Fibroblast of lung (primary cell): ENCODE results near the gene SAA1. TPM values are rescaled to one million over a fixed set of nuclear protein-coding genes. Genes with fewer than 3 reads are reported as not detected.
A peak's percentile ranks its signal among the peaks of the same experiment; 100 is the strongest.

Experiments
- DNase-seq, 2 donors: peaks; one replicate each; pipeline versions ENCODE4 v3.0.0 to v3.0.0-alpha.2; 2010; ENCODE audit warnings: low read depth in 2 of 2
- H2AFZ ChIP-seq: 2 replicates; pipeline ENCODE4 v1.5.1; 2012; ENCODE audit warnings: low read length, control low read depth, inconsistent platforms
- H3K27ac ChIP-seq: 2 replicates; pipeline ENCODE4 v1.5.1; 2011; ENCODE audit warnings: low read length, control low read depth; ENCODE audit not compliant: insufficient read depth
- H3K27me3 ChIP-seq: 2 replicates; pipeline ENCODE4 v1.5.1; 2011; ENCODE audit warnings: mild to moderate bottlenecking, low read length; ENCODE audit not compliant: control insufficient read depth, insufficient read depth
- H3K36me3 ChIP-seq: 2 replicates; pipeline ENCODE4 v1.5.1; 2011; ENCODE audit warnings: low read length; ENCODE audit not compliant: control insufficient read depth, insufficient read depth
- H3K4me1 ChIP-seq: 2 replicates; pipeline ENCODE4 v1.5.1; 2011; ENCODE audit warnings: low read length; ENCODE audit not compliant: control insufficient read depth, insufficient read depth; ENCODE audit errors: extremely low read depth
- H3K4me2 ChIP-seq: 2 replicates; pipeline ENCODE4 v1.5.1; 2011; ENCODE audit warnings: low read length, control low read depth; ENCODE audit not compliant: insufficient read depth; ENCODE audit errors: extremely low read depth
- H3K4me3 ChIP-seq, 4 experiments: fragments of 200-600 bp in 1 of 4; sonication (generic) in 1 of 4; replicated peaks in 1 of 4; 2 replicates each; pipeline ENCODE4 v1.5.1; 2011 to 2016; ENCODE audit warnings: low read length in 4 of 4, low read depth in 3 of 4, mild to moderate bottlenecking in 3 of 4, control low read depth in 2 of 4, inconsistent platforms in 1 of 4, mixed read lengths in 1 of 4; ENCODE audit not compliant: insufficient read depth in 1 of 4; ENCODE audit errors: control extremely low read depth in 1 of 4
- H3K79me2 ChIP-seq: 2 replicates; pipeline ENCODE4 v1.5.1; 2012; ENCODE audit warnings: mild to moderate bottlenecking, low read length, inconsistent platforms; ENCODE audit not compliant: control insufficient read depth, insufficient read depth
- H3K9ac ChIP-seq: 2 replicates; pipeline ENCODE4 v1.5.1; 2011; ENCODE audit warnings: mild to moderate bottlenecking, low read length, control low read depth; ENCODE audit not compliant: insufficient read depth
- H3K9me3 ChIP-seq: 2 replicates; pipeline ENCODE4 v1.5.1; 2012; ENCODE audit warnings: low read depth, low read length; ENCODE audit not compliant: control insufficient read depth, insufficient read depth
- H4K20me1 ChIP-seq: 2 replicates; pipeline ENCODE4 v1.5.1; 2011; ENCODE audit warnings: low read length; ENCODE audit not compliant: control insufficient read depth, insufficient read depth; ENCODE audit errors: extremely low read depth
- EZH2 ChIP-seq: IDR thresholded peaks from 2 replicates; pipeline ENCODE4 v1.5.1; 2012; ENCODE audit warnings: low read length, control low read depth, mild to moderate bottlenecking; ENCODE audit errors: missing control alignments
- polyA plus RNA-seq, 2 donors: library from polyadenylated mRNA; depleted of rRNA in 1 of 2; stranded (reverse) in 1 of 2; unstranded in 1 of 2; fragments of >200 nt; gene quantifications; 2 replicates each; pipeline ENCODE4 v1.2.1, GENCODE V29; 2011 to 2012; ENCODE audit warnings: missing spikeins in 1 of 2
- total RNA-seq: library from RNA; depleted of rRNA; stranded (reverse); fragments of >200 nt; gene quantifications from 2 replicates; pipeline ENCODE4 v1.2.1, GENCODE V29; 2014
- TF ChIP-seq, protein P1 (sequence below), 2 donors: IDR thresholded peaks in 1 of 2; conservative IDR thresholded peaks in 1 of 2; 1 replicate in 1 of 2; 2 replicates in 1 of 2; pipeline ENCODE4 v1.5.1; 2011 to 2012; ENCODE audit warnings: low read length in 2 of 2, control low read depth in 1 of 2, inconsistent platforms in 1 of 2, low read depth in 1 of 2, mild to moderate bottlenecking in 1 of 2

The SAA1 gene
- total and polyA plus RNA-seq, 2 donors (not counting 1 experiment from before 2014, with no cell fraction given): not detected

DNA sequence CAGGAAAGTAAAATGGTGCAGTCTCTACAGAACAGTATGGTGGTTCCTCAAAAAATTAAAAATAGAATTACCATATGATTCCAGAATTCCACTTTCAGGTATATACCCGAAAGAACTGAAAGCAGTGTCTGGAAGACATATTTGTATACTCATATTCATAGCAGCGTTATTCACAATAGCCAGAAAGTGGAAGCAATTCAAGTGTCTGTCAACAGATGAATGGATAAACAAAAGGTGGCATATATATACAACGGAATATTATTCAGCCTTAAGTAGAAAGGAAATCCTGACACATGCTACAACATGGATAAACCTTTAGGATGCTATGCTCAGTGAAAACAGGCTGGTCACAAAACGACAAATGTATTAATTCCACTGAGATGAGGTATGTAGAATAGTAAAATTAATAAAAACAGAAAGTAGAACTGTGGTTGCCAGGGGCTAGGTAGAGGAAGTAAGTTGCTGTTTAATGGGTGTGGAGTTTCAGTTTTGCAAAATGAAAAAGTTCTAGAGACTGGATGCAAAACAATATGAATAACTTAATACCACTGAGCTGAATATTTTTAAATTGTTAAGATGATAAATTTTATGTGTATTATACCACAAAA lies 14.5 kb downstream of the SAA1 start:
- TF ChIP-seq, protein P1, sequence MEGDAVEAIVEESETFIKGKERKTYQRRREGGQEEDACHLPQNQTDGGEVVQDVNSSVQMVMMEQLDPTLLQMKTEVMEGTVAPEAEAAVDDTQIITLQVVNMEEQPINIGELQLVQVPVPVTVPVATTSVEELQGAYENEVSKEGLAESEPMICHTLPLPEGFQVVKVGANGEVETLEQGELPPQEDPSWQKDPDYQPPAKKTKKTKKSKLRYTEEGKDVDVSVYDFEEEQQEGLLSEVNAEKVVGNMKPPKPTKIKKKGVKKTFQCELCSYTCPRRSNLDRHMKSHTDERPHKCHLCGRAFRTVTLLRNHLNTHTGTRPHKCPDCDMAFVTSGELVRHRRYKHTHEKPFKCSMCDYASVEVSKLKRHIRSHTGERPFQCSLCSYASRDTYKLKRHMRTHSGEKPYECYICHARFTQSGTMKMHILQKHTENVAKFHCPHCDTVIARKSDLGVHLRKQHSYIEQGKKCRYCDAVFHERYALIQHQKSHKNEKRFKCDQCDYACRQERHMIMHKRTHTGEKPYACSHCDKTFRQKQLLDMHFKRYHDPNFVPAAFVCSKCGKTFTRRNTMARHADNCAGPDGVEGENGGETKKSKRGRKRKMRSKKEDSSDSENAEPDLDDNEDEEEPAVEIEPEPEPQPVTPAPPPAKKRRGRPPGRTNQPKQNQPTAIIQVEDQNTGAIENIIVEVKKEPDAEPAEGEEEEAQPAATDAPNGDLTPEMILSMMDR (conservative IDR thresholded peaks at IDR 0.05 in 1 of 2, IDR thresholded peaks at IDR 0.05 in 1 of 2; ENCODE audit: low read depth in 1 of 2, low read length in 2 of 2): no peak
- no peak for TF ChIP-seq EZH2

DNA sequence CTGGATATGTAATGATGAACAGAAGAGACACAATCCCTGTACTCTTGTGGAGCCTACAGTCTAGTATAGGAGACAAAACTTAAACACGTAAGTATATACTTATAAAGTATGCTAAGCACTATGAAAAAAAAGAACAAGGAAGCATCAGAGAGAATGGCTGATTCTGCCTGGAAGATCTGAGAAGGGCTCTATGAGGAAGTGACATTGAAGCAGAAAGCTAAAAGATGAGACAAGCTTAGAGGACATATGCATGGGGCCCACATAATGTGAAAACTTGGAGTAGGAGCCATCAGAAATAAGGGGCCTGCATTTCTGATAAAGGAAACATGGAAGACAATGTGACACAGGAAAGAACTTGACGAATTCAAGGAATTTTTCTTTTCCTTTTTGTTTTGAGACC lies 16.6 kb downstream of the SAA1 start:
- Histone ChIP-seq H3K9ac (no peak overlapping the region), H3K4me1 (no peaks in the 10 kb centered on the region), H3K36me3 (peaks cover 2% of the 10 kb centered on the region), H3K27ac (no peak overlapping the region), H3K4me2 (no peak overlapping the region), H3K79me2 (no peaks in the 10 kb centered on the region), H2AFZ (no peak overlapping the region), H4K20me1 (no peaks in the 10 kb centered on the region), H3K9me3 (no peaks in the 10 kb centered on the region), H3K27me3 (no peaks in the 10 kb centered on the region), H3K4me3 (no peak overlapping the region)
- DNase-seq: no peak
- no peak for TF ChIP-seq EZH2
- TF ChIP-seq, protein P1 (conservative IDR thresholded peaks at IDR 0.05 in 1 of 2, IDR thresholded peaks at IDR 0.05 in 1 of 2; ENCODE audit: low read depth in 1 of 2, low read length in 2 of 2): no peak

More for the DNA sequence above, 14.5 kb downstream of the SAA1 start:
- Histone ChIP-seq H3K9me3 (no peaks in the 10 kb centered on the region), H3K4me1 (no peaks in the 10 kb centered on the region), H2AFZ (no peak overlapping the region), H3K4me2 (no peak overlapping the region), H3K27ac (no peak overlapping the region), H3K79me2 (no peaks in the 10 kb centered on the region), H4K20me1 (no peaks in the 10 kb centered on the region), H3K9ac (no peak overlapping the region), H3K4me3 (no peak overlapping the region), H3K27me3 (no peaks in the 10 kb centered on the region), H3K36me3 (peaks cover 2% of the 10 kb centered on the region)
- DNase-seq: no peak

DNA sequence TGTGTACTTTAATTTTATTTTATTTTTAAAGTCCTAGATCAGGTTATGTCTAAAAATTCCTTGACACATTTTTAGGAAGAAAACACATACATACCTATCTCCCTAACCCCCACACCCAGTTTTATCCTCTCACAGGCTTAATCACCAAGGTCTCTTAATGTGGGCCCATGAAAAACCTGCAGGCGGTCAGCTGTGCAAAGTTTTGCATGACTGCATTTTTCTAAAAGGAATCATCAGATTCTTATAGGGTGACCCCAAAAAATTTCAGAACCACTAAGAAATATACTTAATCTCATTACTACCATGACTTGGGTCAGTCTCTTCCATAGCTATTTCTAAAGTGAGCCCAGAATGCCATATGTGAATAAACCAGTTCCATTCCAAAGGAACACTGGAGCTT lies 19.8 kb downstream of the SAA1 start:
- H3K27ac ChIP-seq: no peak overlapping the region
- no peaks in the 10 kb centered on the region for H3K4me1 ChIP-seq
- H3K9me3 ChIP-seq: no peaks in the 10 kb centered on the region
- H2AFZ ChIP-seq: no peak overlapping the region
- no peaks in the 10 kb centered on the region for H3K79me2 ChIP-seq
- TF ChIP-seq, protein P1 (conservative IDR thresholded peaks at IDR 0.05 in 1 of 2, IDR thresholded peaks at IDR 0.05 in 1 of 2; ENCODE audit: low read depth in 1 of 2, low read length in 2 of 2): no peak
- TF ChIP-seq EZH2: no peak
- no peaks in the 10 kb centered on the region for H4K20me1 ChIP-seq
- H3K4me3 ChIP-seq: no peak overlapping the region
- peaks cover 3% of the 10 kb centered on the region for H3K36me3 ChIP-seq
- DNase-seq: peak in 1 of 2 donors; percentile 5
- no peak overlapping the region for H3K4me2 ChIP-seq
- no peak overlapping the region for H3K9ac ChIP-seq
- H3K27me3 ChIP-seq: no peaks in the 10 kb centered on the region
